PC-3 (cell line): ENCODE data around the gene HYLS1. TPM values are rescaled to one million over a fixed set of nuclear protein-coding genes. Genes with fewer than 3 reads are reported as not detected.

Experiments used
- ATAC-seq: fragments of 200-7000 bp; cut with Tn5 transposase; 2 replicates; pipeline ENCODE4 v1.9.1; 2020; ENCODE audit warnings: mild to moderate bottlenecking, moderate library complexity
- BruUV-seq: library from RNA; stranded (reverse); fragments of 400-500 nt; replicated peaks from 2 replicates; lab custom pipeline; 2021; lab: Mats Ljungman, UMichigan
- CTCF ChIA-PET: fragments of 300-600 bp; sonication (Branson Sonifier 250); formaldehyde crosslinking; loops from one replicate; lab custom pipeline; 2022; ENCODE audit warnings: antibody characterized with exemption; lab: Charles Lee
- POLR2A ChIA-PET: fragments of 300-600 bp; sonication (Branson Sonifier 250); formaldehyde crosslinking; loops from one replicate; lab custom pipeline; 2022; ENCODE audit warnings: antibody characterized with exemption; ENCODE audit not compliant: unreplicated experiment; lab: Charles Lee
- DNase-seq: peaks from one replicate; pipeline ENCODE4 v3.0.0-alpha.2; 2015
- H2AFZ ChIP-seq: fragments of 300-600 bp; sonication (generic); 2 replicates; pipeline ENCODE4 v1.6.0; 2016; ENCODE audit warnings: antibody characterized with exemption, low read length
- H3F3A ChIP-seq: fragments of 300-600 bp; sonication (generic); one replicate; pipeline ENCODE4 v1.6.0; 2017; ENCODE audit warnings: antibody characterized with exemption, low read length, control low read depth, mild to moderate bottlenecking; ENCODE audit not compliant: unreplicated experiment
- H3K27ac ChIP-seq: fragments of 300-600 bp; sonication (generic); 2 replicates; pipeline ENCODE4 v1.5.1; 2016; ENCODE audit warnings: mild to moderate bottlenecking, low read length
- H3K27me3 ChIP-seq: fragments of 300-600 bp; sonication (generic); 2 replicates; pipeline ENCODE4 v1.6.1; 2016; ENCODE audit warnings: low read length, mixed read lengths
- H3K36me3 ChIP-seq: fragments of 300-600 bp; sonication (generic); 2 replicates; pipeline ENCODE4 v1.6.1; 2016; ENCODE audit warnings: low read depth, mixed run types, low read length, mixed read lengths
- H3K4me1 ChIP-seq: fragments of 300-600 bp; sonication (generic); 2 replicates; pipeline ENCODE4 v1.5.1; 2016; ENCODE audit warnings: low read length; ENCODE audit not compliant: insufficient read depth
- H3K4me2 ChIP-seq: fragments of 300-600 bp; sonication (generic); 2 replicates; pipeline ENCODE4 v1.6.0; 2016; ENCODE audit warnings: low read length
- H3K4me3 ChIP-seq: fragments of 300-600 bp; sonication (generic); 2 replicates; pipeline ENCODE4 v1.5.1; 2016; ENCODE audit warnings: mild to moderate bottlenecking, low read length, mixed read lengths
- H3K79me2 ChIP-seq: fragments of 300-600 bp; sonication (generic); 2 replicates; pipeline ENCODE4 v1.6.1; 2017; ENCODE audit warnings: low read length, mixed read lengths
- H3K9ac ChIP-seq: fragments of 300-600 bp; sonication (generic); 2 replicates; pipeline ENCODE4 v1.6.0; 2016; ENCODE audit warnings: mild to moderate bottlenecking, low read length
- H3K9me2 ChIP-seq: fragments of 300-600 bp; sonication (generic); replicated peaks from 2 replicates; pipeline ENCODE4 v1.6.1; 2016; ENCODE audit warnings: mixed run types, low read length, mixed read lengths
- H3K9me3 ChIP-seq: fragments of 300-600 bp; sonication (generic); 2 replicates; pipeline ENCODE4 v1.6.1; 2016; ENCODE audit warnings: low read length, mixed read lengths
- H4K20me1 ChIP-seq: fragments of 300-600 bp; sonication (generic); 2 replicates; pipeline ENCODE4 v1.6.1; 2016; ENCODE audit warnings: low read length, mixed read lengths
- CTCF ChIP-seq: fragments of 300-600 bp; sonication (generic); conservative IDR thresholded peaks from 2 replicates; pipeline ENCODE4 v1.5.1; 2017; ENCODE audit warnings: antibody characterized with exemption, low read depth, mild to moderate bottlenecking, low read length
- EZH2 ChIP-seq: fragments of 300-600 bp; sonication (generic); IDR thresholded peaks from one replicate; pipeline ENCODE4 v1.6.1; 2017; ENCODE audit warnings: antibody characterized with exemption, mild to moderate bottlenecking, low read length; ENCODE audit not compliant: unreplicated experiment
- EZH2phosphoT487 ChIP-seq: fragments of 300-600 bp; sonication (generic); IDR thresholded peaks from 2 replicates; pipeline ENCODE4 v1.6.1; 2018; ENCODE audit warnings: mild to moderate bottlenecking, antibody characterized with exemption, low read length, borderline replicate concordance
- intact Hi-C: fragments of 100-400 bp; cut with micrococcal nuclease; formaldehyde crosslinking; loops from 2 replicates; pipeline ENCODE4 v1.9.0; 2023
- total RNA-seq: library from RNA; depleted of rRNA; stranded (reverse); fragments of >200 nt; gene quantifications from 2 replicates; pipeline ENCODE4 v1.2.3, GENCODE V29; 2014

The HYLS1 gene
- total RNA-seq, 1 experiment from 2014 or later: 23.5 TPM

- no TSS peak for BruUV-seq
- CTCF ChIA-PET: interaction anchor here (0.5 to 1.1 kb wide), 2 partner anchors 136 to 326 kb away, joined by 5 to 14 read pairs; no protein-coding TSS in a partner anchor
Observed at GRCh38 chr11:125925247-125925740, 37.8 kb downstream of the HYLS1 start.

GRCh38 chr11:125925804-125926203 is 38.3 kb downstream of the HYLS1 start:
- H3K9me2 ChIP-seq: no peaks in the 10 kb centered on the region
- H3K4me3 ChIP-seq: no peak overlapping the region
- DNase-seq: no peak
- no peak overlapping the region for H2AFZ ChIP-seq
- ATAC-seq: no peak
- ChIA-PET POLR2A (no interaction called here), CTCF (interaction anchor here (0.5 to 1.1 kb wide), 2 partner anchors 136 to 325 kb away, joined by 5 to 14 read pairs; no protein-coding TSS in a partner anchor)
- H3K4me1 ChIP-seq: no peaks in the 10 kb centered on the region
- no peaks in the 10 kb centered on the region for H3K36me3 ChIP-seq
- H3K9me3 ChIP-seq: no peaks in the 10 kb centered on the region
- no peak overlapping the region for H3K4me2 ChIP-seq
- H3K27me3 ChIP-seq: peaks cover 3% of the 10 kb centered on the region; the same call in 1 of the 2 replicates
- no peaks in the 10 kb centered on the region for H3K79me2 ChIP-seq
- H3F3A ChIP-seq: no peaks in the 10 kb centered on the region
- H3K27ac ChIP-seq: no peak overlapping the region
- BruUV-seq: no TSS peak
- no peak overlapping the region for H3K9ac ChIP-seq
- no peaks in the 10 kb centered on the region for H4K20me1 ChIP-seq
- intact Hi-C loops: loop anchor here (10.0 kb wide), 1 partner anchor 189 kb away; no protein-coding TSS in a partner anchor
- no peak for TF ChIP-seq EZH2phosphoT487
- TF ChIP-seq CTCF: no peak
- no peak for TF ChIP-seq EZH2

More at GRCh38 chr11:125925247-125925740, 37.8 kb downstream of the HYLS1 start:
- Histone ChIP-seq H3F3A (no peaks in the 10 kb centered on the region), H3K79me2 (no peaks in the 10 kb centered on the region), H3K9me2 (no peaks in the 10 kb centered on the region), H3K27me3 (peaks cover 3% of the 10 kb centered on the region; the same call in 1 of the 2 replicates), H4K20me1 (no peaks in the 10 kb centered on the region), H3K27ac (no peak overlapping the region), H2AFZ (no peak overlapping the region), H3K36me3 (no peaks in the 10 kb centered on the region), H3K9me3 (no peaks in the 10 kb centered on the region), H3K9ac (no peak overlapping the region), H3K4me2 (no peak overlapping the region), H3K4me3 (no peak overlapping the region), H3K4me1 (no peaks in the 10 kb centered on the region)
- POLR2A ChIA-PET: no interaction called here
- TF ChIP-seq CTCF: no peak
- TF ChIP-seq EZH2phosphoT487: no peak
- no peak for TF ChIP-seq EZH2
- ATAC-seq (peak; percentile 48), DNase-seq (peak; percentile 26)
- intact Hi-C loops: loop anchor here (10.0 kb wide), 1 partner anchor 190 kb away; no protein-coding TSS in a partner anchor

GRCh38 chr11:125926682-125927081 is 39.2 kb downstream of the HYLS1 start:
- Histone ChIP-seq H3K36me3 (no peaks in the 10 kb centered on the region), H3K9me3 (no peaks in the 10 kb centered on the region), H3K27ac (no peak overlapping the region), H3F3A (no peaks in the 10 kb centered on the region), H3K4me2 (no peak overlapping the region), H4K20me1 (no peaks in the 10 kb centered on the region), H3K4me3 (no peak overlapping the region), H3K27me3 (peaks cover 3% of the 10 kb centered on the region; the same call in 1 of the 2 replicates), H3K4me1 (no peaks in the 10 kb centered on the region), H2AFZ (no peak overlapping the region), H3K79me2 (no peaks in the 10 kb centered on the region), H3K9me2 (no peaks in the 10 kb centered on the region), H3K9ac (no peak overlapping the region)
- TF ChIP-seq EZH2: no peak
- POLR2A ChIA-PET: no interaction called here
- no peak for ATAC-seq
- no peak for DNase-seq
- BruUV-seq: no TSS peak
- CTCF ChIA-PET: no interaction called here
- intact Hi-C loops: loop anchor here (10.0 kb wide), 1 partner anchor 188 kb away; no protein-coding TSS in a partner anchor
